ENCODE data around the gene NLRP13.

The NLRP13 gene

DNA sequence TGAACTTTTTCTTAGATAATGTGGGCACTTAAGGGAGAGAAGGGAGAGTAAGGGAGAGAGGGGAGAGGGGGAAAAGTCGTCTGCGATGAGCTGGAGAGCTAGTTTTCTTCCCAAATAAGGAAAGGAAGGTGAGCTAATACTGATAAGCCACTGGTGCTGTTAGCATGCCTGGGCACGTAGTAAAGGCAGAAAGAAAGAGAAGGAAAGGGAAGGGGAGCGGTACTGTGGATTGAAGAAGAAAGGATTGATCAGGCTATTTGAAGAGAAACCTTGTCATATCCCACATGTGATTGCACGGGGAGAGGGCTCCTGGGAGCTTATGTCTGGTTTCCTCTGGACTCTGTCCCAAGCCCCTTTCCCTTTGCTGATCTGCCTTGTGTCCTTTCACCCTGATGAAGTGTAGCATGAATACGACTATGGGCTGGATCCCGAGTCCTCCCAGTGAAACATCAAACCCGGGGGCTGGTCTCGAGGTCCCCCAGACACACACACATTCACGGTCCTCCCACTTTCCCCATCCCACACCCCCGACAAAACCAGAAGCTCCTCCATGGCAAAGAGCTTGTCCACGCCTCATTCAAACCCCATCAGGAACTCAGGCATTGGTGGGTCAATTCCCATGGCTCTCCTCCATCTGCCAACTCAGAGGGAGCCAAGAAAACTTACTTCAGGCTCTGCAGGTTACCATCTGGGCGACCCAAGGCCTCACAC, 30.6 kb downstream of the NLRP13 start:
- DNase-seq, result no peak

GRCh38 chr19:55898911-55899310, 33.2 kb downstream of the NLRP13 start:
- DNase-seq, result no peak

DNA sequence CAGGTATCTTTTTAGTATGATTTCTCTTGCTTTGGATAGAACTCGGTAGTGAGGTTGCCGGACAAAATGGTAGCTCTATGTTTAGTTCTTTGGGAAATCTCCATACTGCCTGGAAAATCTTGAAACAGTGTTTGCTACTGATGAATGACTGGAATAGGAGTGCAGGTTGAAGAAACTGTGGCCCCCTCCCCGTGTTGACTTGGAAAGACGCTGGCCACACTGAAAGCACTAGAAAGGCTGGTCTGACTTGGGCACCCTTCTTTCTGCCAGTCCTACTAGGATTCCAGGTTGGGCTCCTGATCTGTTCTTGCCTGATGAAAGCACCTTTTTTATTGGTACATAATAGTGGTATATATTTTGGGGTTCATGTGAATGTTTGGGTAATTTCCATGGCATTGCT, 49.5 kb downstream of the NLRP13 start:
- no peak for DNase-seq

GRCh38 chr19:55877211-55877610, 54.9 kb downstream of the NLRP13 start:
- DNase-seq, result no peak

- DNase-seq, result no peak
These were observed 61.4 kb downstream of the NLRP13 start for GRCh38 chr19:55870736-55871135.

DNA sequence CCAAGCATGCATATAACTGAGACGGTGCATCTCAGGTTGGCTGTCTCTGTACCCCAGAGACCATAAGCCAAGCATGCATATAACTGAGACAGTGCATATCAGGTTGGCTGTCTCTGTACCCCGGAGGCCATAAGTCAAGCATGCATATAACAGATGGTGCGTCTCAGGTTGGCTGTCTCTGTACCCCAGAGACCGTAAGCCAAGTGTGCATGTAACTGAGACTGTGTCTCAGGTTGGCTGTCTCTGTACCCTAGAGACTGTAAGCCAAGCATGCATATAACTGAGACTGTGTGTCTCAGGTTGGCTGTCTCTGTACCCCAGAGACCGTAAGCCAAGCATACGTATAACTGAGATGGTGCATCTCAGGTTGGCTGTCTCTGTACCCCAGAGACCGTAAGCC, 65.0 kb downstream of the NLRP13 start:
- no peak for DNase-seq

GRCh38 chr19:55866521-55866920, 65.6 kb downstream of the NLRP13 start:
- DNase-seq, result no peak

DNA sequence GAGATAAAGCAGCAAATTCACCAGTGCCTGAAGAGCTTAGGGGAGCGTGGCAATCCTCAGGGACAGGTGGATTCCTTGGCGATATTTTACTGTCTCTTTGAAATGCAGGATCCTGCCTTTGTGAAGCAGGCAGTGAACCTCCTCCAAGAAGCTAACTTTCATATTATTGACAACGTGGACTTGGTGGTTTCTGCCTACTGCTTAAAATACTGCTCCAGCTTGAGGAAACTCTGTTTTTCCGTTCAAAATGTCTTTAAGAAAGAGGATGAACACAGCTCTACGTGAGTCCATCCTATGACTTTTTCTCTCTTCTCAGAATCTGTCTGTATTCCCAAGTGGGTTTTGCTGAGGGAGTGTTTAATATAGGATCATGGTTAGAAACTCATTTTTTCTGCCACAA, 73.2 kb downstream of the NLRP13 start:
- DNase-seq, result no peak

- DNase-seq, result no peak
These were observed 73.7 kb downstream of the NLRP13 start for GRCh38 chr19:55858401-55858800.

GRCh38 chr19:55857974-55858373, 74.2 kb downstream of the NLRP13 start:
- no peak for DNase-seq

DNA sequence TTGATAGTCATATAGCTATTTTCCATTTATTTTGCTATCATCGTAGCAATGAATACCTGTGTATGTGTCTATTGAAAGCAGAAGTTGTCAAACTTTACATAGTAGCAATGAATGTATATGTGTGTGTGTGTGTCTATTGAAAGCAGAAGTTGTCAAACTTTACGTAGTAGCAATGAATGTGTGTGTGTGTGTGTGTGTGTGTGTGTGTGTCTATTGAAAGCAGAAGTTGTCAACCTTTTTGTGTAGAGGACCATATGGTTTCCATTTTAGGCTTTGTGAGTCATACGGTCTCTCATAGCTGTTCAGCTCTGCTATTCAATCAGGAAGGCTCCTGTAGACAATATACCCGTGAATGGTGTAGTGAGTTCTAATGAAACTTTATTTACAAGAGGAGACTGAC, 75.0 kb downstream of the NLRP13 start:
- no peak for DNase-seq

GRCh38 chr19:55855160-55855559, 77.0 kb downstream of the NLRP13 start:
- DNase-seq, result no peak

Data from hematopoietic multipotent progenitor cell treated with erythropoietin and hydrocortisone succinate and interleukin-3 and kit ligand, for 8 days (in vitro differentiated cells).